ENCODE measurements around the gene ABCC10.

DNA sequence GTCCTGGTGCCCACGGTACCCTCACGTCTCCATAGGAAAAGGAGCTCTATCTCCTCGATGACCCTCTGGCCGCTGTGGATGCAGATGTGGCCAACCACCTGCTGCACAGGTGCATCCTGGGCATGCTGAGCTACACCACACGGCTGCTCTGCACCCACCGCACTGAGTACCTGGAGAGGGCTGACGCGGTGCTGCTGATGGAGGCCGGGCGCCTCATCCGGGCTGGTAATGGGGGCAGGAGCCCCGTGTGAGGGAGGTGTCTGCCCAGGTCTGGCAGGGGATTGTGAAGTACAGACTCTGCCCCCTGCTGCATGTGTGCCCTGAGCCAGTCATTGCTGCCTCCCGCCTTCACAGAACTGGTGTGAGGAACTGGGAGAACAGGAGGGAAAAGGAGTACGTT lies 15.6 kb downstream of the ABCC10 start:
- TF ChIP-seq, protein P1, sequence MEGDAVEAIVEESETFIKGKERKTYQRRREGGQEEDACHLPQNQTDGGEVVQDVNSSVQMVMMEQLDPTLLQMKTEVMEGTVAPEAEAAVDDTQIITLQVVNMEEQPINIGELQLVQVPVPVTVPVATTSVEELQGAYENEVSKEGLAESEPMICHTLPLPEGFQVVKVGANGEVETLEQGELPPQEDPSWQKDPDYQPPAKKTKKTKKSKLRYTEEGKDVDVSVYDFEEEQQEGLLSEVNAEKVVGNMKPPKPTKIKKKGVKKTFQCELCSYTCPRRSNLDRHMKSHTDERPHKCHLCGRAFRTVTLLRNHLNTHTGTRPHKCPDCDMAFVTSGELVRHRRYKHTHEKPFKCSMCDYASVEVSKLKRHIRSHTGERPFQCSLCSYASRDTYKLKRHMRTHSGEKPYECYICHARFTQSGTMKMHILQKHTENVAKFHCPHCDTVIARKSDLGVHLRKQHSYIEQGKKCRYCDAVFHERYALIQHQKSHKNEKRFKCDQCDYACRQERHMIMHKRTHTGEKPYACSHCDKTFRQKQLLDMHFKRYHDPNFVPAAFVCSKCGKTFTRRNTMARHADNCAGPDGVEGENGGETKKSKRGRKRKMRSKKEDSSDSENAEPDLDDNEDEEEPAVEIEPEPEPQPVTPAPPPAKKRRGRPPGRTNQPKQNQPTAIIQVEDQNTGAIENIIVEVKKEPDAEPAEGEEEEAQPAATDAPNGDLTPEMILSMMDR (IDR thresholded peaks at IDR 0.05; ENCODE audit: low read length) = no peak
- no peak for TF ChIP-seq EZH2phosphoT487 (IDR thresholded peaks at IDR 0.05; ENCODE audit: low read length)
- TF ChIP-seq EZH2 (optimal IDR thresholded peaks at IDR 0.05; ENCODE audit: low read depth, low read length) = no peak

Data from MM.1S (cell line).